Activated naive CD8-positive, alpha-beta T cell treated with anti-CD3 and anti-CD28 coated beads, Interleukin-2, amount 50 U/mL, for 24 hours (primary cell): ENCODE measurements around the gene DLG2.

Experiments
- ATAC-seq: fragments of 150-1000 bp; cut with Tn5 transposase; one replicate; pipeline ENCODE4 v1.10.0; 2021
- DNase-seq: peaks from one replicate; pipeline ENCODE4 v3.0.0; 2021
- H3K27ac Mint-ChIP-seq: one replicate; pipeline ENCODE4 v1.8.0; 2021; ENCODE audit warnings: mild to moderate bottlenecking, mixed read lengths
- H3K27me3 Mint-ChIP-seq: one replicate; pipeline ENCODE4 v1.8.0; 2021; ENCODE audit warnings: mixed read lengths
- H3K36me3 Mint-ChIP-seq: one replicate; pipeline ENCODE4 v1.8.0; 2021; ENCODE audit warnings: low read depth, mixed read lengths
- H3K4me1 Mint-ChIP-seq: one replicate; pipeline ENCODE4 v1.8.0; 2021; ENCODE audit warnings: mixed read lengths
- H3K4me3 Mint-ChIP-seq: one replicate; pipeline ENCODE4 v1.8.0; 2021; ENCODE audit warnings: mild to moderate bottlenecking, moderate library complexity, mixed read lengths
- H3K9me3 Mint-ChIP-seq: one replicate; pipeline ENCODE4 v1.8.0; 2021; ENCODE audit warnings: mixed read lengths

DLG2 gene

GRCh38 chr11:84300092-84300491 lies 1327.1 kb downstream of the DLG2 start:
- Mint-ChIP-seq H3K9me3 (peaks cover 4% of the 10 kb centered on the region), H3K4me1 (no peaks in the 10 kb centered on the region), H3K27ac (no peak overlapping the region), H3K27me3 (no peaks in the 10 kb centered on the region), H3K36me3 (no peaks in the 10 kb centered on the region), H3K4me3 (no peak overlapping the region)
- ATAC-seq (no peak), DNase-seq (no peak)

GRCh38 chr11:84297570-84297969 lies 1329.6 kb downstream of the DLG2 start:
- H3K4me1 Mint-ChIP-seq: no peaks in the 10 kb centered on the region
- ATAC-seq: no peak
- no peak overlapping the region for H3K27ac Mint-ChIP-seq
- peaks cover 4% of the 10 kb centered on the region for H3K9me3 Mint-ChIP-seq
- DNase-seq: no peak
- no peaks in the 10 kb centered on the region for H3K27me3 Mint-ChIP-seq
- no peak overlapping the region for H3K4me3 Mint-ChIP-seq
- H3K36me3 Mint-ChIP-seq: no peaks in the 10 kb centered on the region

- Mint-ChIP-seq H3K36me3 (no peaks in the 10 kb centered on the region), H3K4me3 (no peak overlapping the region), H3K9me3 (peaks cover 4% of the 10 kb centered on the region), H3K4me1 (no peaks in the 10 kb centered on the region), H3K27me3 (no peaks in the 10 kb centered on the region), H3K27ac (no peak overlapping the region)
- DNase-seq: no peak
- no peak for ATAC-seq
Measured at GRCh38 chr11:84295815-84296214, 1331.3 kb downstream of the DLG2 start.

GRCh38 chr11:84292955-84293354 lies 1334.2 kb downstream of the DLG2 start:
- DNase-seq (no peak), ATAC-seq (no peak)
- no peaks in the 10 kb centered on the region for H3K27me3 Mint-ChIP-seq
- no peaks in the 10 kb centered on the region for H3K4me1 Mint-ChIP-seq
- no peak overlapping the region for H3K4me3 Mint-ChIP-seq
- no peak overlapping the region for H3K27ac Mint-ChIP-seq
- peaks cover 4% of the 10 kb centered on the region for H3K9me3 Mint-ChIP-seq
- H3K36me3 Mint-ChIP-seq: no peaks in the 10 kb centered on the region

- ATAC-seq (no peak), DNase-seq (no peak)
- H3K4me1 Mint-ChIP-seq: no peaks in the 10 kb centered on the region
Measured at GRCh38 chr11:84292006-84292405, 1335.1 kb downstream of the DLG2 start.

GRCh38 chr11:84290647-84291046 lies 1336.5 kb downstream of the DLG2 start:
- Mint-ChIP-seq H3K27ac (no peak overlapping the region), H3K9me3 (no peaks in the 10 kb centered on the region), H3K4me1 (no peaks in the 10 kb centered on the region), H3K27me3 (no peaks in the 10 kb centered on the region), H3K36me3 (no peaks in the 10 kb centered on the region), H3K4me3 (no peak overlapping the region)
- DNase-seq: no peak
- ATAC-seq: no peak

More at GRCh38 chr11:84292006-84292405, 1335.1 kb downstream of the DLG2 start:
- no peak overlapping the region for H3K27ac Mint-ChIP-seq
- H3K36me3 Mint-ChIP-seq: no peaks in the 10 kb centered on the region
- no peaks in the 10 kb centered on the region for H3K27me3 Mint-ChIP-seq
- peaks cover 4% of the 10 kb centered on the region for H3K9me3 Mint-ChIP-seq
- no peak overlapping the region for H3K4me3 Mint-ChIP-seq

GRCh38 chr11:84289381-84289906 lies 1337.7 kb downstream of the DLG2 start:
- Mint-ChIP-seq H3K27me3 (no peaks in the 10 kb centered on the region), H3K4me1 (no peaks in the 10 kb centered on the region), H3K9me3 (no peaks in the 10 kb centered on the region), H3K27ac (no peak overlapping the region), H3K36me3 (no peaks in the 10 kb centered on the region), H3K4me3 (no peak overlapping the region)
- no peak for DNase-seq
- no peak for ATAC-seq

- no peaks in the 10 kb centered on the region for H3K27me3 Mint-ChIP-seq
- no peak overlapping the region for H3K4me3 Mint-ChIP-seq
- no peaks in the 10 kb centered on the region for H3K4me1 Mint-ChIP-seq
- ATAC-seq (no peak), DNase-seq (no peak)
- peaks cover 4% of the 10 kb centered on the region for H3K9me3 Mint-ChIP-seq
- H3K36me3 Mint-ChIP-seq: no peaks in the 10 kb centered on the region
- H3K27ac Mint-ChIP-seq: no peak overlapping the region
Measured at GRCh38 chr11:84273541-84273940, 1353.6 kb downstream of the DLG2 start.

GRCh38 chr11:84270466-84270865 lies 1356.7 kb downstream of the DLG2 start:
- Mint-ChIP-seq H3K27me3 (no peaks in the 10 kb centered on the region), H3K4me3 (no peak overlapping the region), H3K36me3 (no peaks in the 10 kb centered on the region), H3K9me3 (peaks cover 7% of the 10 kb centered on the region), H3K4me1 (no peaks in the 10 kb centered on the region), H3K27ac (no peak overlapping the region)
- no peak for ATAC-seq
- no peak for DNase-seq

GRCh38 chr11:84264066-84264465 lies 1363.1 kb downstream of the DLG2 start:
- no peak for DNase-seq
- no peak overlapping the region for H3K4me3 Mint-ChIP-seq
- H3K27me3 Mint-ChIP-seq: no peaks in the 10 kb centered on the region
- no peak overlapping the region for H3K27ac Mint-ChIP-seq
- peaks cover 6% of the 10 kb centered on the region for H3K9me3 Mint-ChIP-seq
- ATAC-seq: no peak
- no peaks in the 10 kb centered on the region for H3K4me1 Mint-ChIP-seq
- no peaks in the 10 kb centered on the region for H3K36me3 Mint-ChIP-seq

GRCh38 chr11:84261707-84262106 lies 1365.4 kb downstream of the DLG2 start:
- no peak for DNase-seq

GRCh38 chr11:84260862-84261261 lies 1366.3 kb downstream of the DLG2 start:
- Mint-ChIP-seq H3K9me3 (peaks cover 13% of the 10 kb centered on the region), H3K27me3 (no peaks in the 10 kb centered on the region), H3K36me3 (no peaks in the 10 kb centered on the region), H3K4me1 (no peaks in the 10 kb centered on the region), H3K4me3 (no peak overlapping the region), H3K27ac (no peak overlapping the region)
- DNase-seq (no peak), ATAC-seq (no peak)

More at GRCh38 chr11:84261707-84262106, 1365.4 kb downstream of the DLG2 start:
- H3K27me3 Mint-ChIP-seq: no peaks in the 10 kb centered on the region
- no peaks in the 10 kb centered on the region for H3K4me1 Mint-ChIP-seq
- no peak for ATAC-seq
- H3K9me3 Mint-ChIP-seq: peaks cover 10% of the 10 kb centered on the region
- no peak overlapping the region for H3K27ac Mint-ChIP-seq
- no peaks in the 10 kb centered on the region for H3K36me3 Mint-ChIP-seq
- no peak overlapping the region for H3K4me3 Mint-ChIP-seq

GRCh38 chr11:84256618-84257017 lies 1370.5 kb downstream of the DLG2 start:
- H3K36me3 Mint-ChIP-seq: no peaks in the 10 kb centered on the region
- no peak for ATAC-seq
- H3K27me3 Mint-ChIP-seq: no peaks in the 10 kb centered on the region
- H3K9me3 Mint-ChIP-seq: peaks cover 12% of the 10 kb centered on the region
- DNase-seq: no peak
- no peak overlapping the region for H3K27ac Mint-ChIP-seq
- H3K4me3 Mint-ChIP-seq: no peak overlapping the region
- H3K4me1 Mint-ChIP-seq: no peaks in the 10 kb centered on the region

- Mint-ChIP-seq H3K27ac (no peak overlapping the region), H3K4me3 (no peak overlapping the region), H3K27me3 (no peaks in the 10 kb centered on the region), H3K9me3 (peaks cover 12% of the 10 kb centered on the region), H3K4me1 (no peaks in the 10 kb centered on the region), H3K36me3 (no peaks in the 10 kb centered on the region)
- DNase-seq (no peak), ATAC-seq (no peak)
Measured at GRCh38 chr11:84255483-84255882, 1371.7 kb downstream of the DLG2 start.

- H3K27ac Mint-ChIP-seq: no peak overlapping the region
- no peaks in the 10 kb centered on the region for H3K4me1 Mint-ChIP-seq
- H3K27me3 Mint-ChIP-seq: no peaks in the 10 kb centered on the region
- DNase-seq: no peak
- no peak for ATAC-seq
- no peaks in the 10 kb centered on the region for H3K36me3 Mint-ChIP-seq
- H3K9me3 Mint-ChIP-seq: peaks cover under 1% of the 10 kb centered on the region
- no peak overlapping the region for H3K4me3 Mint-ChIP-seq
Measured at GRCh38 chr11:84250834-84251613, 1376.1 kb downstream of the DLG2 start.
